ENCODE results near the gene CDH23. TPM values are rescaled to one million over a fixed set of nuclear protein-coding genes. Genes with fewer than 3 reads are reported as not detected.

Gene CDH23
- total RNA-seq, 1 experiment from 2014 or later, result not detected

GRCh38 chr10:71799112-71799511 is 402.4 kb downstream of the CDH23 start:
- Histone ChIP-seq H3K9ac (ENCODE audit: low read length) (no peak overlapping the region), H3K4me2 (ENCODE audit: low read length) (no peak overlapping the region), H3K27ac (ENCODE audit: low read length) (no peak overlapping the region), H3K4me1 (ENCODE audit: insufficient read depth, low read length) (no peaks in the 10 kb centered on the region), H3K79me2 (ENCODE audit: low read length) (no peaks in the 10 kb centered on the region), H3K36me3 (ENCODE audit: low read depth, low read length) (no peaks in the 10 kb centered on the region), H4K20me1 (ENCODE audit: low read length) (no peaks in the 10 kb centered on the region), H2AFZ (ENCODE audit: low read length) (no peak overlapping the region), H3K9me2 (replicated peaks; ENCODE audit: low read length) (no peaks in the 10 kb centered on the region), H3K4me3 (ENCODE audit: low read length) (no peak overlapping the region), H3F3A (ENCODE audit: low read length, unreplicated experiment) (no peaks in the 10 kb centered on the region), H3K27me3 (ENCODE audit: low read length) (no peaks in the 10 kb centered on the region), H3K9me3 (ENCODE audit: low read length) (no peaks in the 10 kb centered on the region)
- CTCF ChIA-PET, result no interaction called here
- BruUV-seq (replicated peaks), result no TSS peak
- POLR2A ChIA-PET (ENCODE audit: unreplicated experiment), result no interaction called here
- TF ChIP-seq EZH2phosphoT487 (IDR thresholded peaks at IDR 0.05; ENCODE audit: borderline replicate concordance, low read length) (no peak), CTCF (conservative IDR thresholded peaks at IDR 0.05; ENCODE audit: low read depth, low read length) (no peak), EZH2 (IDR thresholded peaks at IDR 0.05; ENCODE audit: low read length, unreplicated experiment) (no peak)
- no peak for ATAC-seq
- no peak for DNase-seq
- intact Hi-C loops (cut with micrococcal nuclease), result no loop called here

GRCh38 chr10:71799608-71800453 is 403.1 kb downstream of the CDH23 start:
- Histone ChIP-seq H3K79me2 (ENCODE audit: low read length) (no peaks in the 10 kb centered on the region), H3K36me3 (ENCODE audit: low read depth, low read length) (no peaks in the 10 kb centered on the region), H3K4me1 (ENCODE audit: insufficient read depth, low read length) (no peaks in the 10 kb centered on the region), H3K27ac (ENCODE audit: low read length) (no peak overlapping the region), H3K4me3 (ENCODE audit: low read length) (no peak overlapping the region), H3K27me3 (ENCODE audit: low read length) (no peaks in the 10 kb centered on the region), H3K9ac (ENCODE audit: low read length) (no peak overlapping the region), H3K4me2 (ENCODE audit: low read length) (no peak overlapping the region), H4K20me1 (ENCODE audit: low read length) (no peaks in the 10 kb centered on the region), H2AFZ (ENCODE audit: low read length) (no peak overlapping the region), H3F3A (ENCODE audit: low read length, unreplicated experiment) (no peaks in the 10 kb centered on the region), H3K9me2 (replicated peaks; ENCODE audit: low read length) (no peaks in the 10 kb centered on the region), H3K9me3 (ENCODE audit: low read length) (no peaks in the 10 kb centered on the region)
- no TSS peak for BruUV-seq (replicated peaks)
- ChIA-PET POLR2A (ENCODE audit: unreplicated experiment) (no interaction called here), CTCF (no interaction called here)
- intact Hi-C loops (cut with micrococcal nuclease), result no loop called here
- TF ChIP-seq CTCF (conservative IDR thresholded peaks at IDR 0.05; ENCODE audit: low read depth, low read length) (no peak), EZH2phosphoT487 (IDR thresholded peaks at IDR 0.05; ENCODE audit: borderline replicate concordance, low read length) (no peak), EZH2 (IDR thresholded peaks at IDR 0.05; ENCODE audit: low read length, unreplicated experiment) (no peak)
- no peak for DNase-seq
- no peak for ATAC-seq

DNA sequence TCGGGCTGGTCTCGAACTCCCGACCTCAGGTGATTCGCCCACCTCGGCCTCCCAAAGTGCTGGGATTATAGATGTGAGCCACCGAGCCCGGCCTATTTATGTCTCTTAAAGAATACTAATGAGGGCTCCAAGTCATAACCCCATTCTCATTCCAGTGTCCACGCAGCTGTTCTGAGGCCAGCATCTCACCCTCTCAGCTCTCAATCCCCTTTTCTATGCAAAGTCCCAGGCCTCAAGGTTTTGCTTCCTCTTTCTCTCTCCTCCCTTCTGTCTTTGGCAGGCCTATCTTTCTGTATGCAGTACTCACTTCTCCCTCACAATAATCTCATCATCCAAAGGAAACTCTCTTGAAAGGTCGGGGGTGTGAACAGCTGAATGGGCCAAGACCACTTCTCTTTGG is 404.6 kb downstream of the CDH23 start:
- Histone ChIP-seq H3K27ac (ENCODE audit: low read length) (no peak overlapping the region), H3F3A (ENCODE audit: low read length, unreplicated experiment) (no peaks in the 10 kb centered on the region), H3K36me3 (ENCODE audit: low read depth, low read length) (no peaks in the 10 kb centered on the region), H3K9ac (ENCODE audit: low read length) (no peak overlapping the region), H3K9me2 (replicated peaks; ENCODE audit: low read length) (no peaks in the 10 kb centered on the region), H3K79me2 (ENCODE audit: low read length) (no peaks in the 10 kb centered on the region), H3K27me3 (ENCODE audit: low read length) (no peaks in the 10 kb centered on the region), H3K4me1 (ENCODE audit: insufficient read depth, low read length) (no peaks in the 10 kb centered on the region), H3K4me2 (ENCODE audit: low read length) (no peak overlapping the region), H2AFZ (ENCODE audit: low read length) (no peak overlapping the region), H4K20me1 (ENCODE audit: low read length) (no peaks in the 10 kb centered on the region), H3K9me3 (ENCODE audit: low read length) (no peaks in the 10 kb centered on the region), H3K4me3 (ENCODE audit: low read length) (no peak overlapping the region)
- BruUV-seq (replicated peaks), result no TSS peak
- DNase-seq, result no peak
- intact Hi-C loops (cut with micrococcal nuclease), result no loop called here
- no peak for ATAC-seq
- no peak for TF ChIP-seq EZH2 (IDR thresholded peaks at IDR 0.05; ENCODE audit: low read length, unreplicated experiment)
- no peak for TF ChIP-seq CTCF (conservative IDR thresholded peaks at IDR 0.05; ENCODE audit: low read depth, low read length)
- TF ChIP-seq EZH2phosphoT487 (IDR thresholded peaks at IDR 0.05; ENCODE audit: borderline replicate concordance, low read length), result no peak
- POLR2A ChIA-PET (ENCODE audit: unreplicated experiment), result no interaction called here
- CTCF ChIA-PET, result no interaction called here
